Activated CD8-positive, alpha-beta memory T cell treated with anti-CD3 and anti-CD28 coated beads, Interleukin-2, amount 50 U/mL, for 1 hour (primary cell): ENCODE data around the gene L1TD1.
A peak's percentile ranks its signal among the peaks of the same experiment; 100 is the strongest.
"Not testable (repeated sequence)": the region's sequence is repeated elsewhere in the genome, so short reads cannot be mapped to it uniquely, and the experiment has no call there.

Source experiments
- DNase-seq: peaks from one replicate; pipeline ENCODE4 v3.0.0-alpha.2; 2020; ENCODE audit errors: extremely low read depth

Gene L1TD1, protein sequence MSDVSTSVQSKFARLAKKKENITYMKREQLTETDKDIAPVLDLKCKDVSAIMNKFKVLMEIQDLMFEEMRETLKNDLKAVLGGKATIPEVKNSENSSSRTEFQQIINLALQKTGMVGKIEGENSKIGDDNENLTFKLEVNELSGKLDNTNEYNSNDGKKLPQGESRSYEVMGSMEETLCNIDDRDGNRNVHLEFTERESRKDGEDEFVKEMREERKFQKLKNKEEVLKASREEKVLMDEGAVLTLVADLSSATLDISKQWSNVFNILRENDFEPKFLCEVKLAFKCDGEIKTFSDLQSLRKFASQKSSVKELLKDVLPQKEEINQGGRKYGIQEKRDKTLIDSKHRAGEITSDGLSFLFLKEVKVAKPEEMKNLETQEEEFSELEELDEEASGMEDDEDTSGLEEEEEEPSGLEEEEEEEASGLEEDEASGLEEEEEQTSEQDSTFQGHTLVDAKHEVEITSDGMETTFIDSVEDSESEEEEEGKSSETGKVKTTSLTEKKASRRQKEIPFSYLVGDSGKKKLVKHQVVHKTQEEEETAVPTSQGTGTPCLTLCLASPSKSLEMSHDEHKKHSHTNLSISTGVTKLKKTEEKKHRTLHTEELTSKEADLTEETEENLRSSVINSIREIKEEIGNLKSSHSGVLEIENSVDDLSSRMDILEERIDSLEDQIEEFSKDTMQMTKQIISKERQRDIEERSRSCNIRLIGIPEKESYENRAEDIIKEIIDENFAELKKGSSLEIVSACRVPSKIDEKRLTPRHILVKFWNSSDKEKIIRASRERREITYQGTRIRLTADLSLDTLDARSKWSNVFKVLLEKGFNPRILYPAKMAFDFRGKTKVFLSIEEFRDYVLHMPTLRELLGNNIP

DNA sequence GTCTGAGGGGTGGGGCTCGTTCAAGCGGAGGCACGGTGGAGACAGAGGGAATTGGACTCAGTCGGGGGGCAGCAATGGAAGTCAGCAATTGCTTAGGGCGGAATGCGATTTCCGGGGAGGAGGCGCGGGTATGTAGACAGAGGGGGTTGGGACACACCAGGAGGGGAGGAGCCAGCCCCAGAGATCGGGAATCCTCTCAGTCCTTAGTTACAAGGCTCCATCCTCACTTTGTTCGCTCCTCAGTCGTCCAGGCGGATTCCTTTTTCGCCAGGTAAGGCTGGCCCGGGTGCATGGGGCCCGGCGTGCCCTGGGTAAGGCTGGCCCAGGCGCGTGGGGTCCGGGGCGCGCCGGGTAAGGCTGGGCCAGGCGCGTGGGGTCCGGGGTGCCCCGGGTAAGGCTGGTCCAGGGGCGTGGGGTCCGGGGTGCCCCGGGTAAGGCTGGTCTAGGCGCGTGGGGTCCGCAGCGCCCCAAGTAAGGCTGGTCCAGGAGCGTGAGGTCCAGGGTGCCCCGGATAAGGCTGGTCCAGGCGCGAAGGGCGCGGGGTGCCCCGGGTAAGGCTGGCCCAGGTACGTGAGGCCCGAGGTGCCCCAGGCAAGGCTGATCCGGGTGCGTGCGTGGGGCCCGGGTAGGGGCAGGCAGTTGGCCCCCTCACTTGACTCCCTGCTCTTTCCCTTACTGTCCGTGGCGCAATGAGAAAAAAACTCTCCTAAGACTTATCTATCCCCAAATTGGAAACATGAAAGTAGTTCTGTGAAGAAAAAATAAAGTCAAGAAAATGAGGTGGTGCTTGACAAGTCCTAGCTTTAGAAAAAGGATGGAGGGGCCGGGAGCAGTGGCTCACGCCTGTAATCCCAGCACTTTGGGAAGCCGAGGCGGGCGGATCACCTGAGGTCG lies at the start of gene L1TD1:
Gene L1TD1, plus strand, starts transcription at position 199 of the 894 bp plus-strand sequence. CDS start 11,780 bp downstream, outside the sequence.
- DNase-seq: no peak

DNA sequence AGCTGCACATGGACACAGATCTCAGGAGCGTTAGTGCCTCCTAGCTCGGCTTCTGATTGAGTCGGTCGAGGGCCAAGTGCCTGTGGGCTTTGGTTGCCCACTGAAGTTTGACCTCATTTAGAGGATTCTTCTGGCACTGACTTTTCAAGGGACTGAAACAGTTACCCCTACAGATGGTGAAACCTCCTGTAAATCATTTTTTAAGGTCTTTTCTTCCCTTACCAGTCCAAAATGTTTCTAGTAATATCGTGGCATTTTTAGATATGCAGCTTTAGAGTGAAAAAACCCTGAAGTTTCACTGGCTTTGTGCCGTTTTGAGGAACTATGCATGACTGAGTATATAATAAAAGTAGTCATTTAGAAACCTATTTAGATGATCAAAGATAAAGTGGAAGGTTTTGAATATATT lies 34.7 kb upstream of the L1TD1 start:
- no peak for DNase-seq

DNA sequence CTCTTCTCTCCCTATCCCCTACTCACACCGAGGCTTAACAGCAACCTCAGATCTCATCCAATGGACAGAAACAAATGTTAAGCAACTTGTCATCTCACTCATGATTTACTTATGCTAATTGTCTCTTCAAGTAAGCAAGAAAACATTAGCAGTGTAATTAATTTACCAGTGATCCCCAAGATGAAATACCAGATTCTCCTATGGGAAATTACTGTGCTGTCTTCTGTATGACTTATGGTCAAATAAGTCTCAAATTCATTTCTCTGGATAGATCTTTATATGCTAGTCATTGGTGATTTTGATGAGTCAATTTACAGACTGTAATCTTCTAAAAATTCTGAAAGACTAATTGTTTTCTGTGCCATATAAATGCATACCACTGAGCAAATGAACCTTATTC lies 32.9 kb upstream of the L1TD1 start:
- DNase-seq: no peak

DNA sequence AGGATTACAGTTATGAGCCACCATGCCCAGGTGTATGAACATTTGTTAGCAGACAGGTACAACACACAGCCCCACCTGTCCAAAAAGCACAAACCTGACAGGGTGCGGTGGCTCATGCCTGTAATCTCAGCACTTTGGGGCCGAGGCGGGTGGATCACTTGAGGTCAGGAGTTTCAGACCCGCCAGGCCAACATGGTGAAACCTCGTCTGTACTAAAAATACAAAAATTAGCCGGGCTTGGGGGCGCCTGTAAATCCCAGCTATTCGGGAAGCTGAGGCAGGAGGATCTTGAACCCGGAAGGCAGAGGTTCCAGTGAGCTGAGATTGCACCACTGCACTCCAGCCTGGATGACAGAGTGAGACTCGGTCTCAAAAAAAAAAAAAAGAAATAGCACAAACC lies 24.3 kb upstream of the L1TD1 start:
- not testable (repeated sequence) for DNase-seq

DNA sequence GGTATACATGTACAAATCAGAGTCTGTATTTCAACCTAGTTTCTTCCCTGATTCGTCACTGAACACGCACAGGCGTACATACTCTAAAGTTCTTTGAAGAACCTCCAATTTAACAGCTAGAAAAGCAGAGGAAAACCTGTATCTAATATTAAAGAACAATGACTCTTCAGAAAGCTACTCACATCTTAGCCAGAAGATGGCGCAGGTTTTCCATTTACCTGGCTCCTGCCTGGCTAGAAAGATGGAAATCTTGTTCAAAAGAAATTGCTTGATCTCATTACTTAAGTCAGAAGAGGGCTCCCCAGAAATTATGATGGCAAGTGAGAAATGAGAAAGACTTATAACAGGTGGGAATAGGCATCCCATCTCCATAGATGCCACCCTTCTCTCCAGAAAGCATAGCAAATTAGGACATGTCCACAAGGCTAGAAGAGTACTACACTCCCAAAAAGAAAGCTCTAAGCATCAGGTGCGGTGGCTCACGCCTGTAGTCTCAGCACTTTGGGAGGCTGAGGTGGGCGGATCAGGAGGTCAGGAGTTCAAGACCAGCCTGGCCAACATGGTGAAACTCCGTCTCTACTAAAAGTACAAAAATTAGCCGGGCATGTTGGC lies 19.0 kb upstream of the L1TD1 start:
- peak; percentile 3 for DNase-seq

DNA sequence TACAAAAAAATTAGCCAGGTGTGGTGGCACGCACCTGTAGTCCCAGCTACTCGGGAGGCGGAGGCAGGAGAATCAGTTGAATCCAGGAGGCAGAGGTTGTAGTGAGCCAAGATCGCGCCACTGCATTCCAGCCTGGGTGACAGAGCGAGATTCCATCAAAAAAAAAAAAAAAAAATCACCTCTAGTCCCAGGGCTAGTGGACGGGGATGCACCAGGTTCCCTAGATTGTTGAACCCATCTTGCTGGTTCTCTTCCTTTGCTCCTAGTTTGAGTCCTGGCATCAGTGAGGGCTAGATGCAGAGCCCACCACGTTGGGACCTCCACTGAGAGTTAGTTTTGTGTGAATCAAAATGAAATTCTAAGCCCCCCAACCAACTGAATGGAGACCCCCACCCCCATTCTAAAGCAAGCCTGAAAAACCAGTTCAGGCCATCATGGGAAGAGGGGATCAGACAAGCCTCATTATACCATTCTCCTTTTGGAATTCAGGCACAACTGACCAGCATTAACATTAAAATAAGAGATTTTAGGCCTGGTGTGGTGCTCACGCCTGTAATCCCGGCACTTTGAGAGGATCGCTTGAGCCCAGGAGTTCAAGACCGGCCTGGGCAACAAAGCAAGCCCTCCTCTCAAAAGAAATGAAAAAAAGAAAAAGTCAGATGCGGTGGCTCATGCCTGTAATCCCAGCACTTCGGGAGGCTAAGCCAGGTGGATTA lies 17.9 kb upstream of the L1TD1 start:
- no peak for DNase-seq

DNA sequence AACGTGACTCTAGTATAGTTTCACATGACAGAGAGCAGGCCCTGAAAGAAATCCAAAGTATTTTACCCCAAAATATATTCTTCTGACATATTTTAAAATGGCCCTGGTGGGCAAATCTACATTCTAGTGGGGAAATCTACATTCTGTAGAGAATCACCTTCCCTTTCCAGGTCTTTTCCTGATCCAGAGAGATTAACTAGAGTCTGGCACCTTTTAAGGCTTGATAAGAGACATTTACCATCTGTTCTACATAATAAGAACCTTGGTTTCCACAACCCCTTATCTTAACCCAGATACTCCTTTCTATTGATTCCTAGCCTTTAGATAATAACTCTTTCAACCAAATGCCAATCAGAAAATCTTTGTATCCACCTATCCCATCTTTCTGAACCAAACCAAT lies 17.0 kb upstream of the L1TD1 start:
- no peak for DNase-seq

DNA sequence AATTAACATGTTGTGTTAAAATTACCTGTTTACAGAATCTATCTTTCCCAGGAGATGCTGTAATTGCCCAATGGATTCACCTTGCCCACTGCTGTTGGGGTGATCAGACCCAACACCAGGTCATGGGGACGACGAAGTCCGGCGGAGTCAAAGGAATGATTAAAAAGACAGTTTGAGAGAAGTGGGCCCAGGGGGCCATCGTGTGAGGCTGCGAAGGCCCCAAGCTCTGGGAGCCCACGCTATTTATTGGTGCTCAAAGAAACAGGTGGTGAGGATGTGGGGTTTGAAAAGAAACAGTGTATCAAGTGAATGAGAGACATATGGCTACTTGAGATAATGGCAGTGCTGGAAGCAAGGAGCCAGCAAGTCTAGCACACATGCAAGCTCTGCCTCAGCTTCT lies 16.3 kb upstream of the L1TD1 start:
- no peak for DNase-seq

DNA sequence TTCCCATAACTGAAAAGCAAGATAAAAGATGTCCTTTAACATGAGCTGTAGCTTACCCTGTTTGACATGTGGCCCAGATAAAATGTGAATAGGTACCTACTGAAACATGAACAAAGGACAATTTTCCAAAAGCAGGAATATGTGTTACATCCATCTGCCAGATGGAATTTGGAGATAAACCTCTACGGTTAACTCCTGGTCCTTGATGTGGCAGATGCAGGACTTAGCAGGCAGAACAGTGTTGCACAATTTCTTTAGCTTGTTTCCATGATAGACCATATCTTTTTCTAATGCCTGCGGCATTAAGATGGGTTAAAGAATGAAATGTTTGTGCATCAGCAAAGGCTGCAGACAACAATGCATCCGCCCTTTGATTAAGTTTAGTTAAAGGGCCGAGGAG lies 14.6 kb upstream of the L1TD1 start:
- DNase-seq: not testable (repeated sequence)

DNA sequence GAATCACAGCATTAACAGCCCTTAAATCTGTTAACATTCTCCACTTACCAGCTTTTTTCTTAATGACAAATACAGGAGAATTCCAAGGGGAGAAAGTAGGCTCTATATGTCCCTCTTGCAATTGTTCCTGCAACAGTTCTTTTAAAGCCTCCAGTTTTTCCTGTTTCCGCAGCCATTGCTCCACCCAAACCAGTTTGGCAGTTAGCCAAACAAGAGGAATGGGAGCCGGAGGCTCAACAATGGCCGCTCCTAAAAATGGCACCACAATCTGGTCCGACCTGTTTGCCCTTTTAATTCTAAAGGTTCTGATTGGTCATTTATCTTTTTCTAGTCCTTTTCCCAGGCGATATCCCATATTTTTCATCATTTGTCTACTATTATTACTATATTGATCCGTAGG lies 14.0 kb upstream of the L1TD1 start:
- no peak for DNase-seq

DNA sequence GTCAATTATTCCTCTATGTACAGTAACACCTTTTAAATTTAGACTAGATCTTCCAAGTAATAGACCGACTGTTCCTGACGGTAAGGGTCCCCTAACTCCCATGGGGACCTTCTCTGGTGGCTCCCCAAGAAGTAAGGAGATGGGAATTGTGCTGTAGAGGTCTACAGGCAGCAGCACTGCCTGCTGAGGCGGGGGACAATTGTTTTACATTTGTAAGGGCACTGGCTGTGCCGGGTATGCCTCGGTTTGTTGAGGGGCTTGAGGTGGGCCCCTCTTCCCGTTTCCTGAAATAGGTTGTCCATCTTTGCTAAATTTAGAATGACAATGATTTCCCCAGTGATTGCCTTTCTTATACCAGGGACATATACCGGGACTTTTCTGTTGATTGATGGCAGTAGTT lies 13.1 kb upstream of the L1TD1 start:
- DNase-seq: no peak

DNA sequence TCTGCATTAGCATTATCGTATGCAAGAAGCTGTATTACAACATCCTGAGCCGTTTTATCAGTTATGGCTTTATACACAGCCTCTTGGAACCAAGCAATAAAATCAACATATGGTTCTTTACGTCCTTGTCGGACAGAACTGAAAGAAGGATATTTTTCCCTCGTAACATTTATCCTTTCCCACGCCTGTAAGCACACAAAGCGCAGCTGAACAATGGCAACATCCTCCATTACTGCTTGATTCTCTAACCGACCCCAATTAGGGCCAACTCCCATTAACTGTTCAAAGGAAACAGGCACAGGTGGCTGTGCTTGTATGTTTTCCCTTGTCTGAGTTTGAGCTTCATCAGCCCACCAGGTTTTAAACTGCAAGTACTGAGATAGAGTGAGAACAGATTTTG lies 12.5 kb upstream of the L1TD1 start:
- not testable (repeated sequence) for DNase-seq

DNA sequence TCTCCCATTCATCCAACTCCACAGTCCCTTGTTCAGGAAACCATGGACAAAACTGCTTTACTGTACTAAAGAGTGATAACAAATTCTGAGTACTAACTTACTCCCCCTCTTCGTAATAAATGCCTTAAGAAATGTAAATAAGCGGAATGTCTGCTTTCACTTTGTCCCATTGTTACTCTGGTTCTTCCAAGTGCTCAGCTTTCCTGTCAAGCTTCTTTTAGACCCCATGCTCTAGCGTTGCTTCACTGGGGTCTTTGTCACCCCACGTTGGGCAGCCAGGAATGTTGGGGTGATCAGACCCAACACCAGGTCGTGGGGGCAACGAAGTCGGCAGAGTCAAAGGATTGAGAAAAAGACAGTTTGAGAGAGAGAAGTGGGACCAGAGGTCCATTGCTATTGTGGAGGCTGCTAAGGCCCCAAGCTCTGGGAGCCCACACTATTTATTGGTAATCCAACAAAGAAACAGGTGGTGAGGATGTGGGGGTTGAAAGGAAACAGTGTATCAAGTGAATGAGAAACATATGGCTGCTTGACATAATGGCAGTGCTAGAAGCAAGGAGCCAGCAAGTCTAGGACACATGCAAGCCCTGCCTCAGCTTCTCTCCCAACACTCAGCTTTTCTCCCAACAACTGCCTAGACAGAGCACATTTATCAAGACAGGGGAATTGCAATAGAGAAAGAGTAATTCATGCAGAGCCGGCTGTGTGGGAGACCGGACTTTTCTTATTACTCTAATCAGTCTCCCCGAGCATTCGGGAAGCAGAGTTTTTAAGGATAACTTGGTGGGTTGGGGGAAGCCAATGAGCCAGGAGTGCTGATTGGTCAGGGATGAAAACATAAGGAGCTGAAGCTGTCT lies 11.3 kb upstream of the L1TD1 start:
- DNase-seq: not testable (repeated sequence)

DNA sequence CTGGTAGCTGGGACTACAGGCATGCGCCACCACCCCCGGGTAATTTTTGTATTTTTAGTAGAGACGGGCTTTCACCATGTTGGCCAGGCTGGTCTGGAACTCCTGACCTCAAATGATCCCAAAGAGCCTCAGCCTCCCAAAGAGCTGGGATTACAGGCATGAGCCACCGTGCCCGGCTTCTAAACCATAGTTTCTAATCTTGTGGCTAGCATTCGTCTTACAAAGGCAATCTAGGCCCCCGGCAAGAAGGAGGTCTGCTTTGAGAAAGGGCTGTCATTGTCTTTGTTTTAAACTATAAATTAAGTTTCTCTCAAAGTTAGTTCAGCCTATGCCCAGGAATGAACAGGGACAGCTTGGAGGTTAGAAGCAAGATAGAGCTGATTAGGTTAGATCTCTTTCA lies 10.3 kb upstream of the L1TD1 start:
- no peak for DNase-seq

DNA sequence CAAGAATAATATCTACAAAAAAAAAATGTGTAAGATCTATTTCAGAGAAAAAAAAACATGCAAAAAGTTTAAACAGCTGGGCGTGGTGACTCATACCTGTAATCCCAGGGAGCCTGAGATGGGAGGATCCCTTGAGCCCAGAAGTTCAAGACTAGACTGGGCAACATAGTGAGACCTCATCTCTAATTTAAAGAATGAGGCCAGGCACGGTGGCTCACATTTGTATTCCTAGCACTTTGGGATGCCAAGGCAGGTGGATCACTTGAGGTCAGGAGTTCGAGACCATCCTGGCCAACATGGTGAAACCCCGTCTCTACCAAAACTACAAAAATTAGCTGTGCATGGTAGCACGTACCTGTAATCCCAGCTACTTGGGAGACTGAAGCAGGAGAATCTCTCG lies 9.4 kb upstream of the L1TD1 start:
- DNase-seq: not testable (repeated sequence)

DNA sequence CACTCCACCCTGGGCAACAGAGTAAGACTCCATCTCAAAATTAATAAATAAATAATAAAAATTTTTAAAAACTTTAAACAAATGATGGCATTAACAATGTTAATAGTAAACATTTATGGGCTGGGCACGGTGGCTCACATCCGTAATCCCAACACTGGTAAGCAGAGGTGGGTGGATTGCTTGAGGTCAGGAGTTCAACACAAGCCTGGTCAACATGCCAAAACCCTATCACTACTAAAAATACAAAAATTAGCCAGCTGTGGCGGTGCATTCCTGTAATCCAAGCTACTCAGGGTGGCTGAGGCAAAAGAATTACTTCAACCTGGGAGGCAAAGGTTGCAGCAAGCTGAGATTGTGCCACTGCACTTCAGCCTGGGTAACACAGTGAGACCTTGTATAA lies 9.0 kb upstream of the L1TD1 start:
- no peak for DNase-seq

DNA sequence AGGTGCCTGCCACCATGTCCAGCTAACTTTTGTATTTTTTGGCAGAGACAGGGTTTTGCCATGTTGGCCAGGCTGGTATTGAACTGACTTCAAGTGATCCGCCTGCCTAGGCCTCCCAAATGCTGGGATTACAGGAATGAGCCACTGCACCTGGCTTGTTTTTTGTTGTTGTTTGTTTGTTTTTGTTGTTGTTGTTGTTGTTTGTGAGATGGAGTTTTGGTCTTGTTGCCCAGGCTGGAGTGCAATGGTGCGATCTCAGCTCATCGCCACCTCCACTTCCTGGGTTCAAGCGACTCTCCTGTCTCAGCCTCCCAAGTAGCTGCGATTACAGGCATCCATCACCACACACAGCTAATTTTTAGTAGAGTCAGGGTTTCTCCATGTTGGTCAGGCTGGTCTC lies 7.1 kb upstream of the L1TD1 start:
- DNase-seq: no peak

DNA sequence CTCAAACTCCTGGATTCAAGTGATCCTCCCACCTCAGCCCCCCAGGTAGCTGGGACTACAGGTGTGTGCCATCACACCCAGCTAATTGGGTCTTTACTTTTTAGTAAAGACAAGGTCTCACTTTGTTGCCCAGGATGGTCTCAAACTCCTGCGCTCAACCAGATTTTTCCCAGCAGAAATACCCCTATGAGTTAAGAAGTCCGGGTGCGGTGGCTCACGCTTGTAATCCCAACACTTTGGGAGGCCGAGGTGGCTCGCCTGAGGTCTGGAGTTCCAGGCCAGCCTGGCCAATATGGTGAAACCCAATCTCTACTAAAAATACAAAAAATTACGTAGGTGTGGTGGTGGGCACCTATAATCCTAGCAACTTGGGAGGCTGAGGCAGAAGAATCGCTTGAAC lies 6.5 kb upstream of the L1TD1 start:
- no peak for DNase-seq

DNA sequence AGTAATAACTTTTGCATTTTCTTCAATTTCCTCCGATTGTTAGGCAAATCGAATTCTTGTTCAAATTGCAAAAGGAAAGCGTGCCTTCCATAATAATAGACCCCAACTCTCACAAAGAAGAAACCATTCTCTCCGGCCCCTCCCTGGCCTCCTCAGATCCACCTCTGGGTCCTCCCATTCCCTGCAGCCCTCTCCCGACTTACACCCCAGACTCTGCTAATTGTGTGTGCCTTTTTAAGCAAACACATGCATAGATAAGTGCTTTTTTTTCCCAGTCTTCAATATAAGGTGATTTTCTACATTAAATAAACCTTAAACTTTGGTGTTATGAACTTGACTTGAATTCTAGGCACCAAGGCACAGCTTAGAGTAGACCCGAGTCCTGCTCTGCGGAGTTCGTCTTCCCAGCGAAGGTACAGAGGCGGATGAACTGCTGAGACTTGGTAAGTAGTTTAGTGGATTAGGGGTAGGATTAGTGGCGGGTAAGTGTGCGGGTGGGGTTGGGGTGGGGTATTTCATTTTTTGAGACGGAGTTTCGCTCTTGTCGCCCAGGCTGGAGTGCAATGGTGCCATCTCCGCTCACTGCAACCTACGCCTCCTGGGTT lies 1.5 kb downstream of the L1TD1 start:
- DNase-seq: no peak
